Activated T-helper 1 cell treated with anti-CD3 and anti-CD28 coated beads, Interleukin-2, amount 50 U/mL, for 16 hours (primary cell): Measurements from ENCODE around the gene CYP2J2.
"Not testable (repeated sequence)": the region's sequence is repeated elsewhere in the genome, so short reads cannot be mapped to it uniquely, and the experiment has no call there.

Experiments used
- DNase-seq, 2 donors: peaks; one replicate each; pipeline ENCODE4 v3.0.0-alpha.2; 2020; ENCODE audit warnings: low read depth in 1 of 2, low spot score in 1 of 2

CYP2J2 gene

DNA sequence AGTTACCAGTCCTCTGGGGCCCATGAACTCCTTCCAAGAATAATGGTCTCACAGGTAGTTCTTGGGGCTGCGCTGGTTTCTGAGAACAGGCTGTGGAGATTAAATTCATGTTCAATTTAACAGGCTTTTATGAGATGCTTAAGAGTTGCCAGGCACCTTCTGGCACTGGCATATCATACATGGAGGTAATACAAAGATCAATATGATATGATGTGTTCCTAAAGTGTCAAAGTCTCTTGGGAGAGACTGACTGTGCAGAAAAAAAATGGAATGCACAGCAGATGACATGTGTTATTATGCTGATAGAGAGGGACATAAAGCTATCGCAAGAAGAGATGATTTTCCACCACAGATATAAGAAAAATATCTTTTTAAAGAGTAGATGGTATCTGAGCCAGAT lies 6.8 kb downstream of the CYP2J2 start:
- DNase-seq, result no peak

- no peak for DNase-seq
These were observed 8.8 kb downstream of the CYP2J2 start for GRCh38 chr1:59917785-59918180.

DNA sequence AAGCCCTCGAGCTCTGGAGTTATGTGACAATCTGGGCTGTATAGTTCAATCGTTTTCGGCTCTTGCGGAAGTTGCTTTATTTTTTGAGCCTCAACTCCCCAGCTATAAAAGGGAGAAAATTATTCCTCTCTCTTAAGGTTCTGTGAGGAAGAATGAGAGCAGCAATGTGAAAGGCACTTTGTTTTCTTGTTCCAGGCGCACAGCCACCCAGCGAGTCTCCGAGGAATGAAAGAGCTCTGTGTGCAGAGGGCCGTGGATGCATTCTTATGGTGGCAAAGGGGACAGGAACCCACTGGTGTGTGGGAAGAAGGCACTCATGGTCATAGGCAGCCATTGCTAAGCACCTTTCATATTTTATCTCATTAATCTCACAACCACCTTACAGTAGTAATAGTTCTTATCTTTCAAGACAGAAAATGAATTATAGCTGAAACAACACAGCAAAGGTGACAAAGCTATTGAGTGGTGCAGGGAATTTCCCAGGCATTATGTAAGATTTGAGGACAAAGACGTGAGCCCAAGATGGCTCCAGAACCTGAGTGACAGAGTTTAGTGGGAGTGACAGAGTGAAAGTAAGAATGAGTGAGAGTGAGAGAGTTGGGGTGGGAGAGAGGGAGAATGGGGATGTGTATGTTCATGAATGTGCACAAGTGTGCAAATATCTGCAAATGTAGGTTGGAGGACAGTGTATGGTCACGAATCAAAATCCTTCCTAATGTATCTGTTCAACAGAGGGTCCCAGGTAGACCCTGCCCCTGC lies 9.4 kb downstream of the CYP2J2 start:
- no peak for DNase-seq

DNA sequence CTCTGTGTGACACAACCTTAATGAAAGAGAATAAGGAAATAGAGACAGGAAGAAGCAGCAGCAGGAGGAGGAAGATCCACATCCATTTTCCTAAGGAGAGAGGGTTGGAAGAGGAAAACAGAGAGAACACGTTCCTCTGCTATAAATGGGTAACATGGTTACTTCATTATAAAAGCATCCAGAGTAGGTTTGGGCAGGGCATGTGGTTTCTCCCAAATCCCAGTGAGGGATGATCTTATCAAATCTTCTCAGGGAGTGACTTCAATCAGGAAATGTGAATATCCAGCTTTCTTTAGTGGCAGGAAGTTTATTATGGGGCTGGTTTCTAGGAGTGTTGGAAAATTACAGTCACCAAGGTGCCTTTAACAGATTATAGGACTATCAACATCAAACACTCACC lies 11.1 kb downstream of the CYP2J2 start:
- DNase-seq, result no peak

DNA sequence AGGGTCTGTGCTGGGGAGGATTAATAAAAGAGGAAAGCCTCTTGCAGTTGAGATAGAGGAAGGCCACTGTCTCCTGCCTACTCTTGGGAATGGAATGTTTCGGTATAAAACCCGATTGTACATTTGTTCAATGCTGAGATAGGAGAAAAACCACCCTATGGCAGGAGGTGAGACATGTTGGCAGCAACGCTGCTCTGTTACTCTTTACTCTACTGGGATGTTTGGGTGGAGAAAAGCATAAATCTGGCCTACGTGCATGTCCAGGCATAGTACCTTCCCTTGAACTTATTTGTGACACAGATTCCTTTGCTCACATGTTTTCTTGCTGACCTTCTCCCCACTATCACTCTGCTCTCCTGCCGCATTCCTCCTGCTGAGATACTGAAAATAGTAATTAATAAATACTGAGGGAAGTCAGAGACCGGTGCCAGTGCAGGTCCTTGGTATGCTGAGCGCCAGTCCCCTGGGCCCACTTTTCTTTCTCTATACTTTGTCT lies 11.7 kb downstream of the CYP2J2 start:
- not testable (repeated sequence) for DNase-seq

GRCh38 chr1:59908682-59909081 lies 17.9 kb downstream of the CYP2J2 start:
- DNase-seq, result no peak

DNA sequence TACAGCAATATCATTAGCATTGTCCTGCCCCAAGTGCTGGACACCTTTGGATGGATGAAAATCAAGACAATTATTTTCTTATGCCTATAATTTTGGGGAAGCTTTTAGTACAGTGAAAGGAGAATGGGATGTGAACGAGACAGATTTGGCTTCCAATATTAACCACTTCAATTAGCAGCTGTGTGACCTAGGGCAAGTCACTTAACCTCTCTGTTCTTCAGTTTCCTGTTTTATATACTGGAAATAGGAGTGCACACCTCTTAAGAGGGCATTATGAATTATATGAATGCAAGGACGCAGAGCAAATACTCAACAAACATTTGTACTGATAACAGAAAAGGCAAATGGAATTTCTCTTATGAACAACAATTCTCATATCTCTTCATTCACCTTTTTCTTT lies 18.5 kb downstream of the CYP2J2 start:
- no peak for DNase-seq

DNA sequence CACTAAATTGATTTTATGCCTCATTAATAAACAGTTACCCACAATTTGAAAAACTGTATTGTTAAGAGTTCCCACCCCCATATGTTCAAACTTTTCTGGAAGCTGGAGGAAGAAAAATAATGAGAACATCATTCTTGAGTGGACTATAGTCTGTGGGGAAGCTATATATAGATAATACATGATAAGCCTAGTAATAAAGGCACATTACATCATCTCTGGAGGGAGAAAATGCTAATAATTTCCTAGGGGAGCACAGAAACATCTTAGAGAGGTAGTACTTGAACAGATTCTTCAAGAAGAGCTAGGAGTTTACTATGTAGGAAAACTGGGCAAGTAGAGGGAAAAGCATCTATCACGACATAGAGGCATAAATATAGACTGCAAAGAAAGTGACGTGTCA lies 19.6 kb downstream of the CYP2J2 start:
- DNase-seq, result no peak

GRCh38 chr1:59903141-59903754 lies 23.3 kb downstream of the CYP2J2 start:
- DNase-seq, result no peak

GRCh38 chr1:59901770-59902388 lies 24.7 kb downstream of the CYP2J2 start:
- DNase-seq, result no peak

DNA sequence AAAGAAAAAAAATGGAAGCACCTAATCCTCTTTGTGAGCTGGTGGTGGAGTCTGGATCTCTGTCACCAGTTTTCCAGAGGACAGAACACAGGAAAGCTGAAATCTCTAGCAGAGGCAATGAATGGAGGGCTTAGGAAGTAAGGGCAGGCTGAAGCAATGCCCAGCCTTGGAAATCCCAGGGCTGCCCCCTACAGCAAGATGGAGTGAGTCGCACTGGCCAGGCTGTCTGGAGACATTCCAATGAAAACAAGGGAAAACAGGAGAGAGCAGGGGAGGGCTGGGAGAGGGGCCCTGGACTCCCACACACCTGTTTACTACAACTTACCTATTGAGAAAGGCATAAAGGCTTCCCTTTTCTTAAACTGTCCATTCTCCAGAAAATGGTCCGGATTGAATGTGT lies 25.9 kb downstream of the CYP2J2 start:
- DNase-seq, result no peak

GRCh38 chr1:59898927-59899326 lies 27.6 kb downstream of the CYP2J2 start:
- no peak for DNase-seq

DNA sequence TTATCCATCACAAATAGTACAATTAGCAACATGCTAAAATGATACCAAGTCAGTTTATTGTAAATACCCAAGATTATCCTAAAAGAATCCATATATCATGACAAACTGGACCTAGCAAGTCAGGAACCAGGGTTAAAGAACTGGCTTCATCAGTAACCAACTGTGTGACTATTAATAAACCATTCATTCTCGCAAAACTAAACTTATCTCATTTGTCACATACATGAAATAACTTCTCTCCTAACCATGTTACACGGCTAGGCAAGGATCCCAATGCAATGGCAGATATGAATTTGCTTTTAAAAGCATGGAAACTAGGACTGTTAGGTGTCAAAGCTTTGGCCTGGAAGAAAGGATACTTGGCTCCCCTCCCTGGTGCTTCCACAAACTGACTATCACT lies 29.4 kb downstream of the CYP2J2 start:
- DNase-seq, result no peak

GRCh38 chr1:59892841-59893811 lies 33.4 kb downstream of the CYP2J2 start:
- DNase-seq, result no peak

- DNase-seq, result no peak
These were observed 41.3 kb downstream of the CYP2J2 start for GRCh38 chr1:59885160-59885832.

- DNase-seq, result no peak
These were observed 45.8 kb downstream of the CYP2J2 start for GRCh38 chr1:59880735-59881134.

DNA sequence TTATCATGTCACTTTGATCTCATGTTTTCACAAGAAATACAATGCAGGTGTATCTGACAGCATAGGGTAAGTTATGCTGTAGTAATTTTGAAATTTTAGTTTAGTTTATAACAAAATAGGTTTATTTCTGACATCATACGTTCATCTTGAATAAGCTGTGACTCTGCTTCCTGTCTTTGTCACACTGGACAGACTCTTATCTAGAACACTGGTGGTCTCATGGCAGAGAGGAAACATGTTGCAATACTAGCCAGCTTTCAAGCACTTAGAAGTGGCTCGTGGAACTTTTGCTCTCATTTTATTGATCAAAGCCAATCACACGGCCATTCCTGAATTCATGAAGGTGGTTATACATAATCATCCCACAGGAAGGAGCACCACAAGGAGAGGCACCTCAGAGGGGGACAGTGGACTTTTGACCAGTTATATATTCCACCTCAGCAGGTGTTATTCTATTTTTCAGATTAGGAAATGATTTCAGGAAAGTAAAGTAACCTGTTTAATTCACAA lies 46.5 kb downstream of the CYP2J2 start:
- no peak for DNase-seq

- no peak for DNase-seq
These were observed 47.0 kb downstream of the CYP2J2 start for GRCh38 chr1:59879574-59879973.

DNA sequence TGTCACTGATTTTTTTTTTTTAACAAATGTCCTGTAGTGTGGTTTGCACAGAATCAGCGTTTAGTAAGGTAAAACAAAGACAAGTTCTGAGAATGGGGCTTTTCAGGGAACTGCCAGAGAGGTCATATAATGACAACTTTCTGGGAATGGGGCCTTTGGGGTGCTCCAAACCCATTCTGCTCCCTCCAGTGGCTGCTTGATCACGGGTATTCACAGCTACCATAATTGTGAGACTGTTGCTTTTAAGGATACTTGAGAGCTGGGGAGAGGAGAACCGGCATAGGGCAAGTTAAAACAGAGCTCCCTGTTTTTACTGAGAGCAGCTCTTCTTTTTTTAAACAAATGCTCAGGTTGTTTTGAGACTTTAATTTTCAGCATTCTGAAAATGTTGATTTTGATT lies 48.2 kb downstream of the CYP2J2 start:
- no peak for DNase-seq

- DNase-seq, result no peak
These were observed 49.4 kb downstream of the CYP2J2 start for GRCh38 chr1:59877108-59877682.
